Measurements from ENCODE around the gene CYP2A6. TPM values are rescaled to one million over a fixed set of nuclear protein-coding genes. Genes with fewer than 3 reads are reported as not detected.
"Not testable (repeated sequence)": the region's sequence is repeated elsewhere in the genome, so short reads cannot be mapped to it uniquely, and the experiment has no call there.

CYP2A6 gene
- total RNA-seq, 1 experiment from 2014 or later, result 0.28 TPM

- Histone ChIP-seq H3K4ac (ENCODE audit: low read depth, low read length) (no peak overlapping the region), H2BK15ac (ENCODE audit: low read depth, low read length) (no peak overlapping the region), H3K9ac (ENCODE audit: extremely low read depth, insufficient read length, low read length) (no peak overlapping the region), H2BK20ac (ENCODE audit: low read depth, low read length, poor library complexity, severe bottlenecking) (no peak overlapping the region), H2AK5ac (ENCODE audit: insufficient read length, low read length) (no peak overlapping the region), H3K9me3 (ENCODE audit: control insufficient read depth, low read depth, low read length) (no peaks in the 10 kb centered on the region), H3K56ac (ENCODE audit: insufficient read length, low read depth, low read length) (no peak overlapping the region), H2BK5ac (ENCODE audit: insufficient read length, low read length) (no peak overlapping the region), H3K4me2 (ENCODE audit: insufficient read depth, insufficient read length, low read length) (no peak overlapping the region), H3K23me2 (ENCODE audit: insufficient read length, low read depth, low read length, poor library complexity, severe bottlenecking) (no peaks in the 10 kb centered on the region), H3K79me1 (ENCODE audit: insufficient read depth, low read depth, low read length, poor library complexity, severe bottlenecking) (no peaks in the 10 kb centered on the region), H3K27me3 (ENCODE audit: insufficient read depth, low read length) (no peaks in the 10 kb centered on the region), H3K14ac (ENCODE audit: insufficient read depth, low read length) (no peak overlapping the region), H3K18ac (ENCODE audit: insufficient read length, low read depth, low read length) (no peak overlapping the region), H4K20me1 (ENCODE audit: control insufficient read depth, insufficient read depth, insufficient read length) (no peaks in the 10 kb centered on the region), H2AFZ (ENCODE audit: low read length) (no peak overlapping the region), H4K5ac (ENCODE audit: insufficient read length, low read depth, low read length) (no peak overlapping the region), H4K8ac (replicated peaks; ENCODE audit: insufficient read length, low read depth, low read length) (no peak overlapping the region), H3K27ac (ENCODE audit: insufficient read length, low read depth, low read length) (no peak overlapping the region), H4K91ac (ENCODE audit: insufficient read length, low read depth, low read length) (no peak overlapping the region), H2BK12ac (ENCODE audit: insufficient read length, low read depth, low read length) (no peak overlapping the region), H3K4me1 (ENCODE audit: insufficient read depth, low read length) (no peaks in the 10 kb centered on the region), H2BK120ac (ENCODE audit: low read depth, low read length, poor library complexity, severe bottlenecking) (no peak overlapping the region), H3T11ph (ENCODE audit: low read length) (no peak overlapping the region), H3K79me2 (ENCODE audit: insufficient read depth, low read length) (no peaks in the 10 kb centered on the region), H3K23ac (ENCODE audit: insufficient read length, low read depth, low read length) (no peak overlapping the region)
- no CpG with 5 or more reads among the region's 4 CpGs for WGBS (ENCODE audit: extremely low coverage, insufficient read length, low lambda C conversion rate)
- Mint-ChIP-seq H3K9me3 (no peaks in the 10 kb centered on the region), H3K4me1 (no peaks in the 10 kb centered on the region), H3K36me3 (ENCODE audit: insufficient read depth in 1 of 3, low read depth in 3 of 3) (no peaks in the 10 kb centered on the region), H3K27ac (no peak overlapping the region), H3K27me3 (ENCODE audit: low read depth) (peaks cover 35% of the 10 kb centered on the region), H3K4me3 (no peak overlapping the region)
- no peak for DNase-seq
- TF ChIP-seq CTCF (conservative IDR thresholded peaks at IDR 0.05), result no peak
These were observed 37.9 kb upstream of the CYP2A6 start for GRCh38 chr19:40888191-40888590.

GRCh38 chr19:40884187-40884931, 34.1 kb upstream of the CYP2A6 start:
- H4K20me1 ChIP-seq (ENCODE audit: control insufficient read depth, insufficient read depth, insufficient read length); H2BK20ac ChIP-seq (ENCODE audit: low read depth, low read length, poor library complexity, severe bottlenecking); H3K9me3 Mint-ChIP-seq; H3T11ph ChIP-seq (ENCODE audit: low read length); H3K4me2 ChIP-seq (ENCODE audit: insufficient read depth, insufficient read length, low read length); H3K18ac ChIP-seq (ENCODE audit: insufficient read length, low read depth, low read length); H2BK120ac ChIP-seq (ENCODE audit: low read depth, low read length, poor library complexity, severe bottlenecking); H2AFZ ChIP-seq (ENCODE audit: low read length); H2BK15ac ChIP-seq (ENCODE audit: low read depth, low read length); H3K4me1 Mint-ChIP-seq; H3K23me2 ChIP-seq (ENCODE audit: insufficient read length, low read depth, low read length, poor library complexity, severe bottlenecking); H3K4me3 Mint-ChIP-seq; H3K79me1 ChIP-seq (ENCODE audit: insufficient read depth, low read depth, low read length, poor library complexity, severe bottlenecking); H2BK5ac ChIP-seq (ENCODE audit: insufficient read length, low read length); H3K27ac Mint-ChIP-seq; H3K4ac ChIP-seq (ENCODE audit: low read depth, low read length); H3K27me3 ChIP-seq (ENCODE audit: insufficient read depth, low read length); H3K36me3 Mint-ChIP-seq (ENCODE audit: insufficient read depth in 1 of 3, low read depth in 3 of 3); H2BK12ac ChIP-seq (ENCODE audit: insufficient read length, low read depth, low read length); H3K23ac ChIP-seq (ENCODE audit: insufficient read length, low read depth, low read length); H3K27ac ChIP-seq (ENCODE audit: insufficient read length, low read depth, low read length); H3K9me3 ChIP-seq (ENCODE audit: control insufficient read depth, low read depth, low read length); H2AK5ac ChIP-seq (ENCODE audit: insufficient read length, low read length); H3K56ac ChIP-seq (ENCODE audit: insufficient read length, low read depth, low read length); H3K79me2 ChIP-seq (ENCODE audit: insufficient read depth, low read length); H4K8ac ChIP-seq (replicated peaks; ENCODE audit: insufficient read length, low read depth, low read length); H4K5ac ChIP-seq (ENCODE audit: insufficient read length, low read depth, low read length); H3K4me1 ChIP-seq (ENCODE audit: insufficient read depth, low read length); DNase-seq; H3K9ac ChIP-seq (ENCODE audit: extremely low read depth, insufficient read length, low read length); H4K91ac ChIP-seq (ENCODE audit: insufficient read length, low read depth, low read length); H3K14ac ChIP-seq (ENCODE audit: insufficient read depth, low read length): not testable (repeated sequence)
- peaks cover 53% of the 10 kb centered on the region for H3K27me3 Mint-ChIP-seq (ENCODE audit: low read depth)
- WGBS (ENCODE audit: extremely low coverage, insufficient read length, low lambda C conversion rate), result no CpG with 5 or more reads among the region's 1 CpG
